Measurements from ENCODE around the gene INPP5D.

GRCh38 chr2:233036162-233036838 is 23.8 kb upstream of the INPP5D start:
- TF ChIP-seq ATF3 (IDR thresholded peaks at IDR 0.05) = no peak
- no peak for TF ChIP-seq RAD21 (IDR thresholded peaks at IDR 0.05)
- no peak for TF ChIP-seq CTCF (IDR thresholded peaks at IDR 0.05; ENCODE audit: low read depth, low read length, missing input control)
- no peak for TF ChIP-seq REST (IDR thresholded peaks at IDR 0.05)
- TF ChIP-seq ZBTB33 (IDR thresholded peaks at IDR 0.05) = no peak
- no peak for TF ChIP-seq JUND (IDR thresholded peaks at IDR 0.05)
- TF ChIP-seq FOXA1 (IDR thresholded peaks at IDR 0.05) = no peak
- no peak for TF ChIP-seq SP1 (IDR thresholded peaks at IDR 0.05)
- no peak for TF ChIP-seq RXRA (IDR thresholded peaks at IDR 0.05)
- no peak for TF ChIP-seq TAF1 (conservative IDR thresholded peaks at IDR 0.05)
- no peak for TF ChIP-seq NR2F2 (IDR thresholded peaks at IDR 0.05)
- no peak for TF ChIP-seq EGR1 (IDR thresholded peaks at IDR 0.05; ENCODE audit: low read depth in 2 of 2)
- TF ChIP-seq HNF4A (conservative IDR thresholded peaks at IDR 0.05) = no peak

All from liver (tissue), 3 donors.